ENCODE data around the gene GTF2B.

GRCh38 chr1:88922214-88922613 is 30.8 kb upstream of the GTF2B start:
- TF ChIP-seq POLR2AphosphoS5 (IDR thresholded peaks at IDR 0.05; ENCODE audit: low read depth, low read length) (no peak), TAF1 (IDR thresholded peaks at IDR 0.05; ENCODE audit: borderline replicate concordance, insufficient read depth, low read length) (no peak)

Measured in PFSK-1 (cell line).